Forelimb muscle (tissue), 1 donor: ENCODE measurements around the gene MAP2K1. TPM values are rescaled to one million over a fixed set of nuclear protein-coding genes. Genes with fewer than 3 reads are reported as not detected.
A peak's percentile ranks its signal among the peaks of the same experiment; 100 is the strongest.
"Not testable (repeated sequence)": the region's sequence is repeated elsewhere in the genome, so short reads cannot be mapped to it uniquely, and the experiment has no call there.

ENCODE experiments used
- DNase-seq: peaks from one replicate; pipeline ENCODE4 v3.0.0-alpha.2; 2013; ENCODE audit warnings: low read depth
- polyA plus RNA-seq: library from polyadenylated mRNA; unstranded; fragments of 120-200 nt; gene quantifications from one replicate; pipeline ENCODE4 v1.2.1, GENCODE V29; 2013; ENCODE audit not compliant: insufficient read length

MAP2K1 gene
- polyA plus RNA-seq: 109 TPM

DNA sequence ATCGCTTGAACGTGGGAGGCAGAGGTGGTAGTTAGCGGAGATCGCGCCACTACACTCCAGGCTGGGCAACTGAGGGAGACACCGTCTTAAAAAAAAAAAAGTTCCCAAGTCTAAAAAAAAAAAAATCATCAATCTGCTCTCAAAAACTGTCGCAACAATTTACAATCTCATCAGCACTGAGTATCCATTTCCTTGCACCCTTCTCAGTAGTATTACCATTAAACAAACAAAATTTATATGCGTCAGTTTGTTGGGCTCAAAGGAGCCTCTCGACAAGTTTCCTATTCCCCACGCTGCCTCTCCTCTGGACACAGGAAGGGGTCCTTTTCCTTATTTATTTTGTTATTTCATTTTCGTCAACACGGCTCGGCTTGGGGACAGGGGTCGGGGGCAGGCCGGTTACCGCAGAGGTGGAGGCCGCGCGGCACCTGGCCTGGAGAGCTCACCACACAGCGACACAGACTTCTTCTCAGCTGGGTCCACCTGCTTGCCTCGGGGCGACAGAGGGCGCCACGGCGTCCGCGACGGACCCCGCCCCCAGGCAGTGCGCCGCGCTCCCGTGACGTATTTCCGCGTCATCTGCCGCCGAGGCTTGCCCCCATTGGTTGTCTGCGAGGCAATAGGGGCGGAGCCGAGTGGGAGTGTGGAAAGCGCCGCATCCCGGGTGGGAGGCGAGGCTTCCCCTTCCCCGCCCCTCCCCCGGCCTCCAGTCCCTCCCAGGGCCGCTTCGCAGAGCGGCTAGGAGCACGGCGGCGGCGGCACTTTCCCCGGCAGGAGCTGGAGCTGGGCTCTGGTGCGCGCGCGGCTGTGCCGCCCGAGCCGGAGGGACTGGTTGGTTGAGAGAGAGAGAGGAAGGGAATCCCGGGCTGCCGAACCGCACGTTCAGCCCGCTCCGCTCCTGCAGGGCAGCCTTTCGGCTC, at the start of gene MAP2K1:
Gene MAP2K1, plus strand, starts transcription at position 709 of the 920 bp plus-strand sequence. CDS start 436 bp downstream, outside the sequence.
- DNase-seq: peak; percentile 95

DNA sequence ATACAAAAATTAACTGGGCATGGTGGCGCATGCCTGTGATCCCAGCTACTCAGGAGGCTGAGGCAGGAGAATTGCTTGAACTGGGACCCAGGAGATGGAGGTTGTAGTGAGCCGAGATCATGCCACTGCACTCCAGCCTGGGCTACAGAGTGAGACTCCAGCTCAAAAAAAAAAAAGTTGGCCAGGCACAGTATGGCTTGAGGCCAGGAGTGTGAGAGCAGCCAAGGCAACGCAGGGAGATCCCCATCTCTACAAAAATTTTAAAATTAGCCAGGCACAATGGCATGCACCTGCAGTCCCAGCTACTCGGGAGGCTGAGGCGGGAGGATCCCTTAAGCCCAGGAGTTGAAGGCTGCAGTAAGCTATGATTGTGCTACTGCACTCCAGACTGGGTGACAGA, 38.2 kb upstream of the MAP2K1 start:
- not testable (repeated sequence) for DNase-seq

DNA sequence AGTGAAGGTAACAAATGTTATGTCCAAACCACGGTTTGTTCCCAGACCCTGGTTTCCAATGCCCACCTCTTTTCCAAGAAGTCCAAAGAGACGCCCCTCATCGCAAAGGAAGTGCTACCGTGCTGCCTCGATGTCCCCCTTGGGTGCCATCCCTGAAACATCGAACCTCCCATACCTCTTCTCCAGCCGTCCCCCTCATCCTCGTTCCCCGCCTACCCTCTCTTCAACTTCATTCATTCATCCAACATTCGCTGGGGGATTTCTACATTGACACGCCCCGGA, 30.7 kb upstream of the MAP2K1 start:
- no peak for DNase-seq

DNA sequence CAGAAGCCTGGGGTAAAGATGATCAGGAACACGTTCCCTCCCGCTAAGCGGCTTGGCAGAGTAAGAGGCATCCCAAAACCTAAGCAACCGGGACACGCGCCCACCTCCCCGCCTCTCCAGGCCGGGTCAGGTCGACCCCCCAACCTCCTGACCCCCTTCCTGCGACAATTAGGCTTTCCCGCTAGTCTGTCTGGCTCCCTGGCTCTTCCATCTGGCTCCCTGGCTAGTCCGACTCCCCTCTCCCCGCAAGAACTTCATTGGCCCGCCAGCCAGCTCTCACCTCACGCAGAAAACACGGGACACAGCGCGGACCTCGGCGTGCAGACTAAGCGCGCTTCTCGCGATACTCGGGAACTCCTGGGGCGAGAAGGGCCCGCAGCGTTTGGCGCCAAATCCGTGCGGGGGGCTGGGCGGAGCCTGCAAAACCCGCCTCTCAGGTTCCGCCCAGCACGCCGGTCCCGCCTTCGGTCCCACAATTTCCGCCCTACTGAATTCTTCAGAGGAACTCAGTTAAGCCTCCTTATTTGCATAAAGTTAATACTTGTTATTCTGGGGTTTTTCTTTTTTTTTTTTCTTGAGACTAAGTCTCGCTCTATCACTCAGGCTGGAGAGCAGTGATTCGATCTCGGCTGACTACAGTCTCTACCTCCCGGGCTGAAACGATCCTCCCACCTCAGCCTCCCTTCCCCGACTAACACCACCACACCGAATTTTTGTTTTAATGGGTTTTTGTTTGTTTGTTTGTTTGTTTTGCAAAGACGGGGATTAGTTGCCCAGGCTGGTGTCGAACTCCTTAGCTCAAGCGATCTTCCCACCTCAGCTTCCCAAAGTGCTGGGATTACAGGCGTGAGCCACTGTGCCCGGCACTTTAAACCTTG, 30.1 kb upstream of the MAP2K1 start, which contains the start of gene TIPIN:
Gene TIPIN, minus strand, starts transcription at position 327 of the 878 bp plus-strand sequence. CDS start 3,738 bp downstream, outside the sequence.
- DNase-seq: peak; percentile 89

GRCh38 chr15:66359740-66360139, 27.0 kb upstream of the MAP2K1 start:
- DNase-seq: no peak

DNA sequence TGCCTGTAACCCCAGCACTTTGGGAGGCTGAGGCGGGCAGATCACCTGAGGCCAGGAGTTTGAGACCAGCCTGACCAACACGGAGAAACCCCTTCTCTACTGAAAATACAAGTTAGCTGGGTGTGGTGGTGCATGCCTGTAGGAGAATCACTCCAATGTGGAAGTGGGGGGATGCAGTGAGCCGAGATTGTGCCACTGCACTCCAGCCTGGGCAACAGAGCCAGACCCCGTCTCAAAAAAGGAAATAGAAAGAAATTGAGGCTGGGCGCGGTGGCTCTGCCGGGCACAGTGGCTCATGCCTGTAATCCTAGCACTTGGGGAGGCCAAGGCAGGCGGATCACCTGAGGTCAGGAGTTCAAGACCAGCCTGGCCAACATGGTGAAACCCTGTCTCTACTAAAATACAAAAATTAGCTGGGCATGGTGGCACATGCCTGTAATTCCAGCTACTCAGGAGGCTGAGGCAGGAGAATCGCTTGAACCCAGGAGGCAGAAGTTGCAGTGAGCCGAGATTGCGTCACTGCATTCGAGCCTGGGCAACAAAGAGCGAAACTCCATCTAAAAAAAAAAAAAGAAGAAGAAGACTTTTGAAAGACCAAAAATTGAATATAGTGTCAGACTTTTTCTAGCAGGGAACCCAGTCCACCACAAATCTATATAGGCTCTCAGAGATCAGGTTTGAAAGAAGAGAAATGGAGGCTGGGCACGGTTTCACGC, 24.8 kb upstream of the MAP2K1 start:
- DNase-seq: not testable (repeated sequence)

- no peak for DNase-seq
Measured at GRCh38 chr15:66362776-66363175, 23.9 kb upstream of the MAP2K1 start.

DNA sequence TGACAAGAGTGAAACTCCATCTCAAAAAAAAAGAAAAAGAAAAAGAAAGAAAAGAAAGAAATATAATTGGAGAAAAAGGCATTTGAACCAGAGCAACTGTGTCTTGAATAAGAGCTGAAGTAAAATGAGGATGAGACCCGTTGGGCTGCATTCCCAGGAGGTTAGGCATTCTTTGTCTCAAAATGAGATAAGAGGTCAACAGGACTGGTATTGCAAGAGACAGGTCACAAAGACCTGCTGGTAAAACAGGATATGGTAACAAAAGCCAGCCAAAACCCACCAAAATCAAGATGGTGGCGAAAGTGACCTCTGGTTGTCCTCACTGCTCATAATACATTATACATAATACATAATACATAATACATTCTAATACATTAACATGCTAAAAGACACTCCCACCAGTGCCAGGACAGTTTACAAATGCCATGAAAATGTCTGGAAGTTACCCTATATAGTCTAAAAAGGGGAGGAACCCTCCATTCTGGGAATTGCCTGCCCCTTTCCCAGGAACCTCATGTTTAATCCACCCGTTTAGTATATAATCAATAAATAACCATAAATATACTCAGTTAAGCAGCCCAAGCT, 21.7 kb upstream of the MAP2K1 start:
- no peak for DNase-seq

DNA sequence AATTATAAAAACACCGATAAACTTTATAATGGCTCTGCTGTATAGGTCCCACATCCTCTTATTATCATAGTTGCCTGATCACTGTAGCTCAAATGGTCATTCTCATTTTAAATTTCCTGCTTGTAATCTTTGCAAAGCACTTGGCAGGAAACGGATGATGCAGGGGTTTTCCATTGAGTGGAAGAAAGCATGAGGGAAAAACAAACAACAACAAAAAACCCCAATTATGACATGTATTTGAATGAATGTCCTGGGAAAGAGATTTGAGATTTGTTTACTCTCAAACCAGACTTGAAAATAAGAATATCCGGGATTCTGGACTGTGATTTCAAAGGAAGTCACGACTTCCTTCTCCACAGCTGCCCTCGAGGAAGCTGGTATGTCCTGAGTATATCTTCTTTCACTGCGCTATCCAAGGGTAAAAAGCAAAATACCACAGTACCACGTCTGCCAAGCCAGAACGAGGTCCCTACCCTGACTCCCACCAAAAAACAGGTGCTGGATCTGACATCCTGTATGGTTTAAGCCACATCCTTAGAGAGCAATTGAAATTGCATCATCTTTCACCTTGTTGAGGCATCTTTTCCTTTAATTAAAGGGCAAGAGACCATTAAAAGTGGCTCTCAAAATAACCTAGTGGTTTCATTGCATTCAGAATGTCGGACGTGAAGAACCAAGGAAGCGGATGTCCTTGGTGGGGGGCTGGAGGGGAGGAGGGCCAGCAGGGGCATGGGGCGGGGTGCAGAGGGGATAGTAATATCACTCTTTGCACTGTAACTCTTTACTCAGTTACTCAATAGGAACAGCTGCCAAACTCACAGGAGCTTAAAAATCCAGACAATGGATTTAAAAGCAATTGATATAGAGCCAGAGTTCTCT, 16.7 kb upstream of the MAP2K1 start:
- no peak for DNase-seq

DNA sequence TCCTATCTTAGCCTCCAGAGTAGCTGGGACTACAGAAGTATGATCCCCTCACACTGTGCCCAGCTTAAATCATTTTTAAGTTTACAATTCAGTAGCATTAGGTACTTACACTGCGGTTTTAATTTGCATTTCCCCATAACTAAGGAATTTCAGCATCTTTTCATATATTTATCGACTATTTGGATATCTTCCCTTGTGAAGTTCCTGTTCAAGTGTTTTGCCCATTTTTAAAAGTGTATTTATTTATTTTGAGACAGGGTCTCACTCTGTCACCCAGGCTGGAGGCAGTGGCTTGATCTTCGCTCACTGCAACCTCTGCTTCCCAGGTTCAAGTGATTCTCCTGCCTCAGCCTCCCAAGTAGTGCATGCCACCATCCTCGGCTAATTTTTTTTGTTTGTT, 12.5 kb upstream of the MAP2K1 start:
- DNase-seq: no peak

- no peak for DNase-seq
Measured at GRCh38 chr15:66378814-66379430, 7.8 kb upstream of the MAP2K1 start.

DNA sequence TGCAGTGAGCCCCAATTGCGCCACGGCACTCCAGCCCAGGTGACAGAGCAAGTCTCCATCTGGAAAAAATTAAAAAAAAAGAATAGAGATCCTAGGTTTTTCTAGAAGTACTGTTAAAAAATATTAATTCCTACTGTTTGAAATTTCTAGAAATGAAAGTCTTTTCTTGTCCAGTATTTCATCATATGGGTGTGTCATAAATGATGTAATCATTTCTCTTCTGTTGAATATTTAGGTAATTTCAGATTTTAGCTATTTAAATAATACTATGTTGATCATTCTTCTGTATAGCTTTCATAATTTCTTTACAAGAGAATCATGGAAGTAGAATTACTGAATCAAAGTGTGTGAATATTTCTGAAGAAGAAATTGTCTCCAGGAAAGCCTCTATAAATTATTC, 5.3 kb upstream of the MAP2K1 start:
- DNase-seq: not testable (repeated sequence)

DNA sequence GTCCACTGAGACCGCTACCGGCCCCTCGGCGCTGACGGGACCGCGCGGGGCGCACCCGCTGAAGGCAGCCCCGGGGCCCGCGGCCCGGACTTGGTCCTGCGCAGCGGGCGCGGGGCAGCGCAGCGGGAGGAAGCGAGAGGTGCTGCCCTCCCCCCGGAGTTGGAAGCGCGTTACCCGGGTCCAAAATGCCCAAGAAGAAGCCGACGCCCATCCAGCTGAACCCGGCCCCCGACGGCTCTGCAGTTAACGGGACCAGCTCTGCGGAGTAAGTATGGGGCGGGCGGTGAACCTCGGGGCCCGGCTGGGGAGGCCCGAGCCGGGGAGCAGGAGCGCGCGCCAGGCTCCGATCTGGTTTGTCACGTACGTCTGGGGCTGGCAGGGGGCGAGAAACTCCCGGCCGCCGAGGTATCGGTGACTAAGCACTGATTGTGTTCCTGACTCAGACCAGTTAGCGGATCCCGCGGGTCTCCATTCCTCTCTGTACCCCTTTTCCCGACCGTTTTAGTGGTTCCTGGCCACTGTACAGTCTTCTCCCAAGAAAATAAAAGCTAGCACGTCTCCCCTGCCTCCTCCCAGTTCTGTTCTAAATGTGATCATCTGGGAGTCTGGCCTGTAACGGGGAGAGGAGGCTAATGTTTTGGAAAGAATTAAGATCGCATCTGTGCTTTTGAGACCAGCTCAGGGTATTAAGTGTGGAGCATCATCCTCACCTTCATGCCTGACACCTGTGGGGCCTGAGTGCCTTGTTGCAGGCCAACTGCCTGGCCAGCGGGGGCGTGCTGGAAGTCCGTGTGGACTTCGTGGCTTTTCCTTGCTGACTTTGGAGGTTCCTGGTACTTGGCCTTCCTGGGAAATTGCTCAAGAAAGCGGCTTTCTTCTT, 691 bp downstream of the MAP2K1 start:
- DNase-seq: no peak

DNA sequence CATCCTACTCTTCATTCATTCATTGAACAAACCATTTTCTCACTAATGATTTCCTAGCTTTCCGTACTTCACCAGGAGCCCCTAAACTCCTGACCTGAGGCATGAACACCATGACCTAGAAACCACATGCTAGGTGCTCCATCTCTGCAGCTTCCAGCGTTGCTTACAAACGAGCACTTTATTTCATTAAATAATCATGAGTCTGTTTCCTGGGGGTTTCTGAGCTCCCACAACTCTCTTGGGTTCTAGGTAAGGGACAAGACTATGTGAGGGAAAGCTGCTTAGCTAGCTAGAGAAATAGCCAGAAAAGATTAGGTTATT, 1.3 kb downstream of the MAP2K1 start:
- DNase-seq: no peak

GRCh38 chr15:66388576-66388975, 1.9 kb downstream of the MAP2K1 start:
- no peak for DNase-seq

DNA sequence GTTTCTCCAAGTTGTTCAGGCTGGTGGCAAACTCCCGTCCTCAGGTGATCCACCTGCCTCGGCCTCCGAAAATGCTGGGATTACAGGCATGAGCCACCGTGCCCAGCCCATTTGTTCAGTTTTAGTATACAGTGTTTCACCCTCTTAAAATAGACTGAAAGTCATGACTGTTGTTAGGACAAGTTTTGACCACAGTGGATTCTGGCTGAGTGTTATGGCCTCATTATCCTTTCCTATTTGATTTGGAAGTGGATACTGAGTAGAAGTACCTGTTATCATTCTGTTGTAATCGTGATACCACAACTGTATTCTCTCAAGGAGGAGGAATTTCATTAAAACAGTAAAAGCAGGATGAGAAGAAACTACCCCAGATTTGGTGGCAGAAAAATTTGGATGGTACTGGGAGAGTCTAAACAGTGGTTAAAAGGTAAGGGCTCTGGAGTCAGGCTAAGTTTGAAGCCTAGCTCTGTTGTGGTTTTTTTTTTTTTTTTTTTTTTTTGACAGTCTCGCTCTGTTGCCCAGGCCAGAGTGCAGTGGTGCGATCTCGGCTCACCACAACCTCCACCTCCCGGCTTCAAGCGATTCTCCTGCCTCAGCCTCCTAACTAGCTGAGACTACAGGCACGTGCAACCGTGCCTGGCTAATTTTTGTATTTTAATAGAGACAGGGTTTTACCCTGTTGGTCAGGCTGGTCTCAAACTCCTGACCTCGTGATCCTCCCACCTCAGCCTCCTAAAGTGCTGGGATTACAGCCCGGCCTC, 2.6 kb downstream of the MAP2K1 start:
- no peak for DNase-seq

DNA sequence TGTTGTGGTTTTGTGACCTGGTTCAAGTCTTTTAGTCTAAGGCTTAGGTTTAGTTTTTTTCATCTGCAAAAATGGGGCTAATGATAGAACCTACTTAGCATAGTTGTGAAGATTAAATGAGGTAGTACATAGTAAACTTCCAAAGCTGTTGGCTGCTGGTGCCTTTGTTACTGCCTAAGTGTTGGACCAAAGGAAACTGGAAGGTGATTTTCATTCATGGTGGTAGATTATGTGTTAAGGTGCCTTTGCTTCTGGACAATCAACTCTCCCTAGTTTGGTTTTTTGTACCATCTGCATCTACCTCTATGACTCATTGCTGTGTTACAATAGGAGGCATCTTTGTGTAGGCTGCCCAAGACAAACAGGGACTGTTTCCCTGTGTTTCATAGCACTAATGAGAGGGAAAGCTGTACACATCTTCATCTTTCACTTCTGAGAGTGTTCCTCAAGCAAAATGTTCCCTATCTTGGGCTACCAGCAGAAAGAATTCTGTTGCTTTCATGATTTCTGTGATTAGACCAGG, 3.2 kb downstream of the MAP2K1 start:
- DNase-seq: no peak

DNA sequence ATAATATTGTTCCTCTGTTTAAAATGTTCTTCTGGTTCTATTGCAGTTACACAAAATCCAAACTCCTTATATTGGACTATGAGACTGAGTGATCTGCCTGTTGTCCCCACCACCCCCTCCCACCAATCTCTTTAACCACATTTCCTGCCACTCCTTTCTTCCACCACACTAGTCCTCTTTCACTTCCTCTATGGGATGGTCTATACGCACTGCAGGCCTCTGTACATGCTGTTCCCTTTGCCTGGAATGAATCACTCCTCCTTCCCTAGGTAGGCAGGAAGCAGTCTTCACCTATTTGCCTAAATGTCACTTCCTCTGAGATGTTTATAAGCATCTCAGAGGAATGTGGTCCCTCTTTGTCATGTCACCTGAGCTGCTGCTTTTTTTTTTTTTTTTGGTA, 4.0 kb downstream of the MAP2K1 start:
- no peak for DNase-seq
